Activated naive CD4-positive, alpha-beta T cell treated with anti-CD3 and anti-CD28 coated beads, Interleukin-2, amount 50 U/mL, for 16 hours (primary cell): ENCODE measurements around the gene FBXL17.
"Not testable (repeated sequence)": the region's sequence is repeated elsewhere in the genome, so short reads cannot be mapped to it uniquely, and the experiment has no call there.

ENCODE experiments used
- DNase-seq: peaks from one replicate; pipeline ENCODE4 v3.0.0-alpha.2; 2020

The FBXL17 gene

DNA sequence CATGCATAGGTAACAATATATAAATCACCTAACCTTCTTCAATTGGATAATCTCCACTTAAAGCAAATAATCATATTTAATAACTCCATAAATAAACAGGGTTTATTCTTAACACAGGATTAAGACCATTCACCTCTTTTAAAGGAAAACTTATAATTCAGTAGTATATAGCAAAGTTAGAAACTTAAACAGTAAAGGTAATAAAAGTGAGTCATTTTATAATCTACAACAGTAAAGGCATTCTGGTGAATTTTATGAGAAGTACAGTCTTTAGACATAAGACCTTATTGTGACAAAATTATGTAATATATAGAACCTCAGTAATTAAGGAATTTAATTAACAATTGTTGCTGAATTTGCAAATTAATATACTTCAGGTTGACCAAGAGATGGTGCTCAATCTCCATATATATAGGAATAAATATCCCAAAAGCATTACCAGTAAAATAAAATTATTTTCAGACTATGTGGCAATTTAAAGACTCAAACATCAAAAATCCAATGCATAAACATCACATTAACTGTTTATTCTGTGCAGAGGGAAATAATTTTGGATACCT lies 84.8 kb downstream of the FBXL17 start:
- DNase-seq, result no peak

DNA sequence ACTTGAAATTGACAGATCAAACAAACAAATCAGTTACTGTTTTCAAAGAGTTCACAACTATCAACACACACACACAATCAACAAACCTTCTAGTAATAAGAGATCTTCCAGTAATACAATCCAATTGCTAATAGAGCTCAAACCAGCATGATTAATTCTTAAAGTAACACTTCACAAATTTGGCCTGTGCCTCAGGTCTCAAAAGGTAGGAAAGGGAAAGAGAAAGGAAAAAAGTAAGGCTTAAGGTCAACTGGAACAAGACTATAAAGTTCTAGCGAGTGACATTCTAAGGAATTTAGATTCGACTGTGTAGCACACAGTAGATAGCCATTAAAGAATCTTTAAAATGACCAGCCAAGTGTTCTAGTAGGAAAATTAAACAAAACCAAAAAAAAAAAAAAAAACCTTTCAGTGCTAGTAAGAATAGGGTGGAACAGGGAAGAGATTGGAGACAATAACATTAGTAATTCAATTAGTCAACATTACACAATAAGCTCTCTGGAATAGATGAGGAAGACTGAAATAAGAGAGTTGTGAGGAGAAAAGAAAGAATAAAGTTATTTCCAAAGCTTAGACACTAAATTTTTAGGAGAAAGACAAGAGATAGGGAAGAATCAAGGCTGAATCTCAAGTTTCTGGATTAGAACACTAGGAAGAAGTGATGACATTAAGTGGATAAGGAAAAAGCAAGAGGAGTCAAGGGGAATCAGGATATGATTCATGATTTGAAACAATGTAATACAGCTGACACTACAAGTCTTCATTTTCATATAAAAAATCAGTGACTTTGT lies 86.1 kb downstream of the FBXL17 start:
- no peak for DNase-seq

DNA sequence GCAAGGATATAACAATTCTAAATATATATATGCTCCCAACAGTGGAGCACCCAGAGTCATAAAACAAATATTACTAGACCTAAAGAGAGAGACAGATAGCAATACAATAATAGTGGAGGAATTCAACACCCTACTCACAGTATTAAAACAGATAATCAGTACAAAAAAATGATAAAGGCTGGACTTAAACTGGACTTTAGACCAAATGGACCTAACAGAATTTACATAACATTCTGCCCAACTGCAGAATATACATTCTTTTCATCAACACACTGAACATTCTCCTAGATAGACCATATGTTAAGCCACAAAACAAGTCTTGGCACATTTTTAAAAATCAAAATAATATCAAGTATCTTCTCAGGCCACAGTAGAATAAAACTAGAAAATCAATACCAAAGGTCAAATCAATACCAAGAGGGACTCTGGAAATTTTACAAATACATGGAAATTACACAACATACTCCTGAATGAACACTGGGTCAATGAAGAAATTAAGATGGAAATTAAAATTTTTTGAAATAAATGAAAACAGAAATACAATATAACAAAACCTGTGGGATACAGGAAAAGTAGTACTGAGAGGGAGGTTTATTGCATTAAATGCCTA lies 100.8 kb downstream of the FBXL17 start:
- no peak for DNase-seq

DNA sequence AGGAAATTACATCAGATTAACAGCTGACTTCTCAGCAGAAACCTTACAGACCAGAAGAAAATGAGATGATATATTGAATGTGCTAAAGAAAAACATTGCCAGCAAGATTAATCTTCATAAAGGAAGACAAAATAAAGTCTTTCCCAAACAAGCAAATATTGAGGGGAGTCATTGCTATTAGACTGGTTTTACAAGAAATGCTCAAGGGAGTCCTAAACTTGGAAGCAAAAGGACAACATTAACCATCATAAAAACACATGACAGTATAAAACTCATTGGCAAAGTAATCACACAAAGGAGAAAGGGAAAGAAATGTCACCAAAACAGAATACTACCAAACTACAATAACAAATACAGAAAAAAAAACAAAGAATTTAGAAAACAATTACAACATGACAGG lies 101.7 kb downstream of the FBXL17 start:
- no peak for DNase-seq

DNA sequence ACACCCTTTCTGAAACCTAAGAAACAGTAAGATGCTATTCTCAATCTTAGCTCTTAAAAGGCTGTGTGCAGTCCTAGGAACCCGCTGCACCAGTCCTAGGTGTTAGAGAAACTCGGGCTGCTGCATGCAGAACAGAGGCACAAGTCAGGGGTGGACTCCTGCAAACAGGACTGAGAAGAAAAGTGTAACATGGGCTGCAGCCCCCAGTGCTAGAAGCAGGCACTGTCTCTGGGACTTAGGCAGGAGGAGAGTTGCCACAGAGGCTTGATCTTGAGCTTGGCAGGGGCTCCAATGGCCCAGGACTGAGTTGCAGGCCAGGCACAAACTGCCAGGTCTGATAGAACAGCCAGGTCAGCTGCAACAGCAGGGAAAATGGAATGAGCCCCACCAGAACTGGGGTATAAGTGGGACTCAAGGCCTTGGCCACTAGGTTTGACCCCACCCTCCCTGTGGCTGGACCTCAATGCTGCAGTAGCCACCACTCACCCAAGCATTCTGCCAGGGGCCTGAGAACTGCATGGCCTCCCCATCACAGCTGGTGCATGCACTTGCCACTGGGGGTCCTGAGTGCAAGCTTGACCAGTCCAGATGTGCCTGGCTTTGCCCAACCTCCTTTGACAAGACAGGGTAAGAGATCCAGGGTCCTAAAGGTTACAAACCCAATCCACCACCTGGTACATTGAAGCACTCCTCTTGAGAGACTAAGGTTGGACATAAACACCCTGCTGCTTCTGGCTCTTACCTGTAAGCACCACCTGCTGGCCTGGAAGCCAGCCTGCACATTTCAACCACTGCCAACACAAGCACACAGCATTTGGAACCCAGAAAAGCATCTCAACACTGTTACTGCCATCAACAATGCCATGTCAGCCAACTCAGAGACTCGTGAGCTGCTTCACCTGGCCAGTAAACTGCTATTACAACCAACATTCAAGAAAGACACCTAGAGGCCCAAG lies 103.3 kb downstream of the FBXL17 start:
- DNase-seq, result no peak

DNA sequence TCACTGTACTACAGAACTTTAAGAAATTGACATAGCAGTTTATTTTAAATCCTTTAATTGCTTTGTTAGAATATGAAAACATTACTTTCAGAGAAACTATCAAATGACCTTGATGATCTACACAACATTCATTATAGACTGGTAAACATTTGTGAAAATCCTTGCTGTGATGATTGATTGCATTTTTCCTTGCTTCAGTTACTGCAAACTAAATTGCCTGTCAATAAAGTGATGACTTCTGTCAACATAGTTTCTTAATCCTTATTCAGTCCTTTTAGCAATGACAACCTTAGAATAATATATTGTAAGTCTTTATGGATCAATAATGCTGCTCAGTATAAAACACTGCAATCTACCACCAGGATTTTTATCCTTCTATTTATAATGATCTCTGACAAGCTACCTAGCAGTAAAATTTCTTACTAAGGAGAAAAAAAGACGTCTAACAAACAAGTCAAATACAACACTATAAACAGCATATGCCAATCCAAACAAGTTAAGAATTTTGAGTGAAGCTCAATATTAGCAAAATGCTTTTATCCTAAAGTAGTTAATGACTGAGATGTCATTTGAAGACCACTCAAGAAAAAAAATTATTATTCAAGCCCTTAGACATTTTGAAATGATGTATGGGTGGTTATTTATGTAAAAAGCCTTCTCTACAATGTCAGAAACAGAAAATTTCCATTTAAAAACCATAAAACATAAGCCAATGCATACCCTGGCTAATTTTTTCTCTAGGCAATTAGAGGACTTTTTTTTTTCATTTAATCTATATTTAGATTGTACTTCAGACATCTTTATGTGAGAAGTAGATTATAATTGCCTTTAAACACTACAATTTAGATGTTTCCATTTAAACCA lies 105.5 kb downstream of the FBXL17 start:
- DNase-seq, result no peak

DNA sequence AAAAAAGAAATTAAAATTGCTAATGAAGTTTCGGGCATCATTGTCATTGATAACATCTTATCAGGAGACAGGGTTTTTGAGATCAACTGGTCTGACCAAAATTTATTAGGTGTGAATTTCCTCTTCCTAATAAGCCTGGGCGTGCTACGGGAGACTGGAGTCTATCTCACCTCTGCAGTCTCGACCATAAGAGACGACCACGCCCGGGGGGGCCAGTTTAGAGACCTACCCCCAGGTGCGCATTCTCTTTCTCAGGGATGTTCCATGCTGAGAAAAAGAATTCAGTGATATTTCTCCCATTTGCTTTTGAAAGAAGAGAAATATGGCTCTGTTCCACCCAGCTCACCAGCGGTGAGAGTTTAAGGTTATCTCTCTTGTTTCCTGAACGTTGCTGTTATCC lies 107.8 kb downstream of the FBXL17 start:
- DNase-seq, result not testable (repeated sequence)

DNA sequence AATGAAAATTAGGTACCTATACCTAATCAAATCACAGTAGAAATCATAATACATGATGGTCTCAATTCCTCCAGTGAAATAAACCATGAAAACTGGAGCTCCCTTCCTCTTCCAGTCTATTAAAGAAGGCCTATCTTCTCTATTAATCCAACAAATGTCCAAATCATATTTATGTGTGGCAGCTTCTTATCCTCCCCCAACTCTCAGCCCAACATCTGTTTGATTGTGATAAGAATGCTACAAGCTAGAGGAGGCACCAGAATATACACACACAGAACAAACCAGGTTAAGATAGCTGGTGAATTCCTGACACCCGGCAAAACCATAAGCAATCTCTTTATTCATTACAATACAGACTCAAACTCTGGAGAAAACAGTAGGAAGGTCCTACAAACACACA lies 110.8 kb downstream of the FBXL17 start:
- no peak for DNase-seq

DNA sequence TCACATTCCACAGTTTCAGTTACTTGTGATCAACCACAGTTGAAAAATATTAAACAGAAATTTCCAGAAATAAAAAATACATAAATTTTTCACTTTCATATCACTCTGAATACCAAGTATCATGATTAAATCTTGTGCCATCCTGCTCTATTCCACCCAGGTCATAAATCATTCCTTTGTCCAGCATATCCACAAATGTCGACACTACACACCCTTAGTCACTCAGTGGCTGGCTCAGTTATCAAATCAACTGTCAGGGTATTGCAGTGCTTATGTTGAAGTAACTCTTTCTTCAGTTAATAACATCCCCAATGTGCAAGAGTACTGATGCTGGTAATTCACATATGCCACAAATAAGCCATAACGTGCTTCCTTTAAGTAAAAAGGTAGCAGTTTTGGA lies 115.7 kb downstream of the FBXL17 start:
- DNase-seq, result no peak

DNA sequence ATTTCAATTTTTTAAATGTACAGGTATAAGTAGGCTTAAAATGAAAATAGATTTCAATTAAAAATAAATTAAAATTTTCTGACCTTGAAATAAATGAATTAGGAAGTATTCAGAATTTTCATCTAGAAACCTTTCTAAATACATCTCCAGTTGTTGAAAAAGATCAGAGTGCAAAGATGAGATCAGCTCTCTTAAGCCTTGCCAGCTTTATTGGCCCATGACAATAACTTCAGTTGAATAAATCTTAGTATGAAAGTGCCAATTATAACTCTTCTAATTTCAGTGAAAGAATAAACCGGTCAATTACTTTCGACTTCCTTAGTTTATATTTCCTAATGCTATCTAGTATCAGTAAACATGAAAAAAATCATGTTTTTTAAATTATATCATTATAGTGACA lies 117.4 kb downstream of the FBXL17 start:
- DNase-seq, result no peak

DNA sequence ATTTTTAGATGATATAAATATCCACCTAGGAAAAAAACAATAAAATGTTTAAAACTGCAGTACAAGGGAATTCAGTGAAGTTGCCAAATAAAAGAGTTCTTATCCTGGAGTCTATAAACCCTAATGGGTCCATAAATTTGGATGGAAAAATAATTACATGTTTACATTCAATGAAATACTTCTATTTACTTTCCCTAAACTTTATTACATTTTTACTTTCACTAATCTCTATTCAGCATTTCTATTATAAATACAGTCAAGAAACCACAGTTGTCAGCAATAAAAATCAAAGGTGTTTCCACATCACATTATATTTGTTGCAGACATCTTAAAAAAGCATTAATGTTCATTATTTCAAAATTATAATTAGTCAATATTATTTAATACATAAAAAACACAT lies 118.6 kb downstream of the FBXL17 start:
- no peak for DNase-seq

DNA sequence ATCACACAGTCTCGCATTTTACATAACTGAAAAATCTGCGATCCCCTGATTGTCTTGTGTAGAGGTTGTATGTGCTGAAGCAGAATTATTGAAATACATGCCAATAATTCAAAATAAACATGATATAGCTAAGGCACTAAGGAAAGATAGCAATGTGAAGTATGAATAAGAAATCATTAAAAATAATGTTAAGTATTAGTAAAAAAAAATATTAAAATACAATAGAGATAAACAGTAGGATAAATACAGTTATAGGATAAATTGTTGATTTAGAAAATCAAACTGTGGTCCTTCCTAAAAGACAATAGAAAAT lies 121.1 kb downstream of the FBXL17 start:
- DNase-seq, result no peak

DNA sequence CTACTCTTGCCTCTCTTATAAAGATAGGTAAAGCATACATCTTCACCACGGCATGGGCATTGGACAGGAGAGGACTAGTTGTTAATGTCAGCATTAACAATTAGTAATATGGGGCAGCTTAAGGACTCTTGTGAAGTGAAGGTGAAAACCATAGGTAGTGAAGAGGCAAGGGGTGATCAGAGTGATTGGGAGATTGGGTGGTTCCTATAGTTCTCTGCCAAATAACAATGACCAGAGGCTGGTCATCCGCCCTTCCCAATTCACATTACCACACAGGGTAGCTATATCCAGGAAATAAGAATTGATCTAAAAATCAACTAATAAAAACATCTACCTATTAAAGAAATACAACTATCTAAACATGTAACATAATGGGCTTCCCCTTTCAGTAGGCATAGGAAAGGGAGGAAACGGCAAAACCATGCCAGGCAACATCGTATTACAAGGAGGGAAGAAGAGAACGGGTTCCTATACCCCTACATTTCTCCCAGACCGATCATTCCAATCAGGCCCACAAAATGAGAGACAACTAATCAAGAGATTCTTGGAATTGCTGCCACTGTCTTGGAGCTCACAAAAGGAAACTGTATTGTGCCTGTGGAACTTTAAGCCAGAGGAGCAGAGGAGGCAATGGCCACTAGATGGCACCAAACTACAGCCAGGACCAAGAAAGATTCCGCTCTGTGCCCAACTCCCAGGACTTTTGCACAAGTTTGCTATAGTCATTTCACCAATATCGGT lies 121.6 kb downstream of the FBXL17 start:
- DNase-seq, result peak; percentile 65

DNA sequence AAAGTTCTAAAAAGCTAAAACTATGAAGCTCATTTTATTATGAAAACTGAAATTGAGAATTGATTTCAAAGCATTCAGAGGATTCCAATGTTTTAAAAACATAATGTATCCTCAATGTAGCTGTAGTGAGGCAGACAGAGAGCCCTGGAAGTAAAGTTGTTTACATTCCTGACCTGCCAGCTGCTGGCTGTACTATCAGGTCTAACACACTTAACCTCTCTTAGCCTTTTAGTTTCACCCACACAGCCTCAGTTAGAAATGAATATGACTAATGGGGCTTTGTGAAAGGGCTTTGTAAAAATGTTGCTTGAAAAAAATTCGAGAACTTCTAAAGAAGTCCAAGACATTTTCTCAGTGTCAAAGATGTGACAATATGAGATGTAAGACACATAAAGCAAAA lies 122.6 kb downstream of the FBXL17 start:
- no peak for DNase-seq

DNA sequence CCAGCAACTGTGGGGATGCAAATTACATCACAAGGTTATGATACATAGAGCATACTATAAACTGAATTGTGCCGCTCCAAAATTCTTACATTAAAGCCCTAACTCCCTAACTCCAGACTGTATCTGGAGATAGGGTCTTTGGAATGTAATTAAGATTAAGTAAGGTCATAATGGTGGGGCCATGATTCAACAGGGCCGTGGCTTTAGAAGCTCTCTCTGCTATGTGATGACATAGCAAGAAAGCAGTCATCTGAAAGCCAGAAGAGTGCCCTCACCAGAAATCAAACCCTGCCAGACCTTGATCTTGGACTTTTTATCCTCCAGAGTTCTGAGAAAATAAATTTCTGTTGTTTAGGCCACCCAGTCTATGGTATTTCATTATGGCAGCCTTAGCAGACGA lies 123.9 kb downstream of the FBXL17 start:
- no peak for DNase-seq

DNA sequence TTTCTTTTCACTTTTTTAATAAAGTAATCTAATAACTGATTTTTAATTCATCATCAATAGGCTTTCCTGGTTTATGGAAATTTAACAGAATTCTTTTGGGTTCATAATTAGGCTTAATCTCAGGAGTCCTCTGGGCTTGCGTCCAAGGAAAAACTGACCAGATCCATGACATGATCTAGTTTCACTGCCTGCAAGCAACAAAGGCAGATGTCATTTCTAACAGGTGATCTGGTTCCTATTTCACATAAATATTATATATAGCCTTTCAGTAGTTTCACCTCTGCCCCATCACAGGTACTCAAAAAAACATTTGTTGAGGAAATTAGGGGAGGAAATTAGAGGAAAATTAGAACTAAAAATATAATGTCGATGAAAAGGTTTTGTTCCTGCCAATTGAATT lies 126.4 kb downstream of the FBXL17 start:
- DNase-seq, result no peak

DNA sequence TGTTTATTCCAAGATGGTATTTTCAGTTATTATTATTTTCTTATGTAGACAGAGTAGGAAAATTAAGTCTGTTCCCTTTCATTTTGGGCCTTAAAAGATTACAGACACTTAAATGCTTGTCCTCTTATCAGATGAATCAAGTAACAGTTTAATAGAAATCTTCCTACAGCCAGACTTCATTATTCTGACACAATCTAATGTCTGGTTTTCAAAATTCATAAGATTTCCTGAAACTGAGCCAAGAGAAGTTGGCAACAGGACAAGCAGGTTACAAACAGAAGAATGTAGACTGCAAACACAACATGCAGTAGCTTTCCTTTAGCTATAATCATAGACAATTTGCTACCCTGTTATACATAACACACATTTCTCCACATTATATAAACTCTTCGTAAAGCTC lies 130.5 kb downstream of the FBXL17 start:
- DNase-seq, result no peak

DNA sequence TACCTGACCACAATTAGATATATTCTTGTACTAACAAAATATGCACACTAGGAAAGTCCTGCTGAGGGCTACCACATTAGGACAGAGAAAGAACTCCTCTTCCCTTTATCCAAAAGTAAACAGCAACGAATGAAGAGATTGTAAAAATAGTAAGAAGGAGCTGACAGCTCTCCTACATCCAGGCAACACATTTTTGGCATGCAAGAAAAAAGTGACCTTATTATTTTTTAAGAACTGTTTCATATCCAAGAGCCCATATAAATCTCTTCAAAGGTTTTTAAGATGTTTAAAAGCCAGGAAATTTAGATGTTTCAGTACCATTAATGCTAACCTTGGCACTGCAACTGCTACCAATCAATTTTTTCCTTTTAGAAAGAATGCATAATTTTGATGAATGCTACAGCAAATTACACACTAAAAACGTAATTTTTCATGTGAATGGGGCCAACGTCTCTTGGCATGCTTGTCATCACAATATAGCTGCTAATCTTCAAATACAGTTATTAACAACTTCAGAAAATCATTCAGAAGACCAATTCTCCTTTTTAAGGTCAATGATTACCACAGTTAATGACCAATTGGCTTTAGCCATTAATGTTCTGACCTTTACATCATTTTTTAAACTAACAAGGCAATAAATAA lies 132.0 kb downstream of the FBXL17 start:
- DNase-seq, result no peak

DNA sequence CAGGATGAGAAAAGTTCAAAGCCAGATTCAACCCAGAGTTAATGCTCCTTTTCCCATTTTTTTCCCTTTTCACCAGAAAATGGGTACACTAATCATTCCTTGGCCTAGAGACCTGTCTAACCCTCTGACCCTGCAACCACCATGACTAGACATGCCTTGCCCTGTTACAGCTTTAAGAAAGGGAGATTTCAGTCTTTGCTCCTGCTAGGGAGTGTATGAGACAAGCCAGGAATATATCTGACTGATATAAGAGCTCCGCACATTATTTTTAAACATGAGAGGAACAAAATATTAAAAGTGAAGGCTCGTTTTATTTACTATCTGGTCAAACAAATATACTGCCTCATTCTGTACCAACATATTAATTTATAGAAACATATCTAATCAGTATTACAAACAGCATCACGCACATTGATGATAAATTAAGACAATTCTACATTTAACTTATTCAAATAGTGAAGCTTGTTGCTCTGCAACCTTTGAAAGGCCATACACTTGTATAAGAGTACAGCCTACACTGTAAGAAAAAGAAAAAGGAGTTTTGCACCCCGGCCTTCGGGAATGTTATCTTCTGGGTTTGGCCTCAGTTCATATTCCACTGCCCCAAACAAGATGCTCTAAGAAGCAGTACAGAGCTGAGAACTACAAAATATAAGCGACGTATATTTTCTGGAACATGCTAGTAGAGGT lies 132.7 kb downstream of the FBXL17 start:
- DNase-seq, result no peak
